Natural killer cell (primary cell): ENCODE measurements around the gene PGF. TPM values are rescaled to one million over a fixed set of nuclear protein-coding genes. Genes with fewer than 3 reads are reported as not detected.

Source experiments
- ATAC-seq, 3 donors: fragments of 150-1000 bp in 2 of 3; fragments of 200-7000 bp in 1 of 3; cut with Tn5 transposase; 1 replicate in 1 of 3; 2 replicates in 2 of 3; pipeline ENCODE4 v1.10.0; 2021; ENCODE audit warnings: mild to moderate bottlenecking in 2 of 3, moderate library complexity in 2 of 3
- DNase-seq, 2 donors: peaks; one replicate each; pipeline versions ENCODE4 v3.0.0 to v3.0.0-alpha.2; 2013 to 2021; ENCODE audit warnings: mixed read lengths in 1 of 2
- H3K27ac ChIP-seq: one replicate; pipeline ENCODE4 v1.5.1; 2013; ENCODE audit warnings: mild to moderate bottlenecking, low read length
- H3K27me3 ChIP-seq: one replicate; pipeline ENCODE4 v1.6.1; 2013; ENCODE audit warnings: low read length; ENCODE audit not compliant: control insufficient read depth, insufficient read depth
- H3K36me3 ChIP-seq: one replicate; pipeline ENCODE4 v1.6.1; 2013; ENCODE audit warnings: low read length; ENCODE audit not compliant: control insufficient read depth, insufficient read depth
- H3K4me1 ChIP-seq: one replicate; pipeline ENCODE4 v1.6.1; 2013; ENCODE audit warnings: low read length; ENCODE audit not compliant: control insufficient read depth, insufficient read depth
- H3K4me3 ChIP-seq: one replicate; pipeline ENCODE4 v1.5.1; 2013; ENCODE audit warnings: low read length
- H3K9me3 ChIP-seq: one replicate; pipeline ENCODE4 v1.6.1; 2013; ENCODE audit warnings: low read length; ENCODE audit not compliant: control insufficient read depth, insufficient read depth
- H3K27ac Mint-ChIP-seq, 2 donors: one replicate each; pipeline ENCODE4 v1.8.0; 2022; ENCODE audit warnings: mild to moderate bottlenecking in 2 of 2, mixed read lengths in 2 of 2, moderate library complexity in 1 of 2
- H3K27me3 Mint-ChIP-seq, 2 donors: one replicate each; pipeline ENCODE4 v1.8.0; 2022; ENCODE audit warnings: low read depth in 2 of 2, mixed read lengths in 2 of 2
- H3K36me3 Mint-ChIP-seq: one replicate; pipeline ENCODE4 v1.8.0; 2022; ENCODE audit warnings: mixed read lengths
- H3K4me1 Mint-ChIP-seq, 2 donors: one replicate each; pipeline ENCODE4 v1.8.0; 2022; ENCODE audit warnings: mixed read lengths in 2 of 2
- H3K4me3 Mint-ChIP-seq: one replicate; pipeline ENCODE4 v1.8.0; 2022; ENCODE audit warnings: mild to moderate bottlenecking, moderate library complexity, mixed read lengths
- H3K9me3 Mint-ChIP-seq, 2 donors: one replicate each; pipeline ENCODE4 v1.8.0; 2022; ENCODE audit warnings: mixed read lengths in 2 of 2
- CTCF ChIP-seq: fragments of 200-600 bp; IDR thresholded peaks from one replicate; pipeline ENCODE4 v1.8.0; 2022; ENCODE audit warnings: antibody characterized with exemption
- WGBS: methylation state at CpG from one replicate; pipeline ENCODE4 v1.1.7; 2013; ENCODE audit warnings: missing lambda C conversion rate; ENCODE audit not compliant: insufficient coverage; 5-methylcytosine and 5-hydroxymethylcytosine counted together
- intact Hi-C: fragments of 100-400 bp; cut with micrococcal nuclease; formaldehyde crosslinking; loops from one replicate; pipeline ENCODE4 v1.14.2; 2022
- total RNA-seq, 4 donors: library from RNA; stranded (reverse); fragments of 120-200 nt in 1 of 4; gene quantifications; one replicate each; pipeline versions ENCODE4 v1.2.3 to v1.2.4, GENCODE V29; 2013 to 2022

The PGF gene
- total RNA-seq, 3 donors from 2014 or later (not counting 1 experiment from before 2014, with no cell fraction given), result 0.33 to 0.34 TPM; not detected in 1

- peaks cover 20% of the 10 kb centered on the region for H3K36me3 Mint-ChIP-seq
- no peaks in the 10 kb centered on the region for H3K27me3 Mint-ChIP-seq
- H3K27me3 ChIP-seq, result no peaks in the 10 kb centered on the region
- H3K9me3 Mint-ChIP-seq, result no peaks in the 10 kb centered on the region
- no peak overlapping the region for H3K27ac ChIP-seq
- peaks cover 37% of the 10 kb centered on the region for H3K36me3 ChIP-seq
- H3K4me3 ChIP-seq, result no peak overlapping the region
- no peak overlapping the region for H3K4me3 Mint-ChIP-seq
- DNase-seq (peak; percentile 76 to 89), ATAC-seq (peak; percentile 60 to 82 (median 76))
- 48% methylated on average over 14 of the region's 14 CpGs for WGBS
- TF ChIP-seq CTCF, result peak; percentile 82
- H3K9me3 ChIP-seq, result no peaks in the 10 kb centered on the region
- intact Hi-C loops, result loop anchor here (1.0 kb wide), 2 partner anchors 44 to 296 kb away; no protein-coding TSS in a partner anchor
- peaks cover 24% of the 10 kb centered on the region for H3K4me1 ChIP-seq
- peaks cover 0 to 6% of the 10 kb centered on the region in 2 donors for H3K4me1 Mint-ChIP-seq
- H3K27ac Mint-ChIP-seq, result peak overlapping the region; percentile 52 to 53
Observed at GRCh38 chr14:74905595-74906142, 49.7 kb downstream of the PGF start.

GRCh38 chr14:74904635-74905503 is 50.5 kb downstream of the PGF start:
- peaks cover 24% of the 10 kb centered on the region for H3K4me1 ChIP-seq
- ATAC-seq (no peak), DNase-seq (no peak)
- Mint-ChIP-seq H3K4me1 (peaks cover 0 to 6% of the 10 kb centered on the region in 2 donors), H3K36me3 (peaks cover 26% of the 10 kb centered on the region), H3K4me3 (no peak overlapping the region), H3K27ac (peak overlapping the region; percentile 52 to 66), H3K9me3 (no peaks in the 10 kb centered on the region), H3K27me3 (no peaks in the 10 kb centered on the region)
- H3K27me3 ChIP-seq, result no peaks in the 10 kb centered on the region
- H3K9me3 ChIP-seq, result no peaks in the 10 kb centered on the region
- intact Hi-C loops, result loop anchor here (1.0 kb wide), 2 partner anchors 44 to 296 kb away; no protein-coding TSS in a partner anchor
- no peak overlapping the region for H3K4me3 ChIP-seq
- no peak for TF ChIP-seq CTCF
- WGBS, result 98% methylated on average over 6 of the region's 6 CpGs
- peaks cover 45% of the 10 kb centered on the region for H3K36me3 ChIP-seq
- H3K27ac ChIP-seq, result no peak overlapping the region

DNA sequence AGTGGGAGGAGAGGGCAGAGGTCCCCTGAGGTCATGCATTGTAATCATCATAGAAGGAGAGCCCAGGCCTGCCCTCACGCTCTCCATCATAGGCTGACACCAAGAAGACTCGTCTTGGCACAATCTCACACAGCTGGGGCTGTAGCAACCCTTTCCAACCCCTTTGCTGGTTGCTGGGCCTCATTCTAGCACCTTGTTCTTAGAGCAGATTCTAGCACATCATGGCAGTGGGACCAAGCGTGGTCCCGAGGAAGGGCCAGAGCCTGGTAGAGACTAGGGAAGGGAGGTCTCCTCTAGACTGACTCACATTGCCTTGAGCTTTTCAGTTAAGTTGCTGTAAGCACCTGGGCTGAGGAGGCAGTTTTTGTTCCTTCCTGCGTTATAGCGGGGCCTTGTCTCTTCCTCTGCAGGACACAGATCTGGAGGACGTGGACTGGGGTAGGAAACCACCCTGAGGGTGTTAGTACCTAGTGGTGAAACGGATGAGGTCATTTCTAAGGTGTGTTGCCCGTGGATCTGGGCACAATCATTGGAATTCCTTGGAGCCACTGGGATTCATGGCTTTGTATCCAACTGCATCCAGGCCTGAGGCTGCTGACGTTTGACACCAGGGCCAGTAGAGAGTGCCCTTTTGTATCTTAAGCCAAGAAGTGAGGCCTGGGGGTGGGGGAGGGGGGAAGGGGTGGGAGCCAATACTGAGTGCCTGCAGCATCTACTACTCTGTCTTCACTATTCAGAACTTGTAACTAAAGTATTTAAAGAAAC is 52.3 kb downstream of the PGF start:
- WGBS, result 77% methylated on average over 10 of the region's 10 CpGs
- H3K27ac Mint-ChIP-seq, result peak overlapping the region in 1 of 2 donors; percentile 22
- intact Hi-C loops, result no loop called here

More for the DNA sequence above, 52.3 kb downstream of the PGF start:
- no peak overlapping the region for H3K4me3 Mint-ChIP-seq
- Histone ChIP-seq H3K27me3 (no peaks in the 10 kb centered on the region), H3K9me3 (no peaks in the 10 kb centered on the region), H3K27ac (no peak overlapping the region), H3K4me1 (peaks cover 23% of the 10 kb centered on the region), H3K4me3 (no peak overlapping the region), H3K36me3 (peaks cover 61% of the 10 kb centered on the region)
- H3K4me1 Mint-ChIP-seq, result peaks cover 0 to 6% of the 10 kb centered on the region in 2 donors
- ATAC-seq, result no peak
- H3K36me3 Mint-ChIP-seq, result peaks cover 38% of the 10 kb centered on the region
- DNase-seq, result no peak
- TF ChIP-seq CTCF, result no peak
- H3K27me3 Mint-ChIP-seq, result no peaks in the 10 kb centered on the region
- no peaks in the 10 kb centered on the region for H3K9me3 Mint-ChIP-seq
